Adrenal gland (tissue), 12 donors: ENCODE results near the gene SLC17A7. TPM values are rescaled to one million over a fixed set of nuclear protein-coding genes. Genes with fewer than 3 reads are reported as not detected.

ENCODE experiments used
- DNase-seq, 7 donors: peaks; one replicate each; pipeline ENCODE4 v3.0.0-alpha.2; 2019 to 2020
- H3K27ac ChIP-seq, 5 donors: fragments of 200-600 bp; sonication (generic) in 4 of 5; 1 replicate in 3 of 5; 2 replicates in 2 of 5; pipeline versions ENCODE4 v1.5.1 to v1.8.0; 2016 to 2020; ENCODE audit warnings: mild to moderate bottlenecking in 1 of 5
- H3K27me3 ChIP-seq: fragments of 200-600 bp; 2 replicates; pipeline ENCODE4 v1.8.0; 2021
- H3K36me3 ChIP-seq, 2 donors: fragments of 200-600 bp; replicated peaks in 1 of 2; 1 replicate in 1 of 2; 2 replicates in 1 of 2; pipeline versions ENCODE4 v1.5.1 to v1.8.0; 2018 to 2022
- H3K4me1 ChIP-seq, 2 donors: fragments of 200-600 bp; replicated peaks in 1 of 2; 1 replicate in 1 of 2; 2 replicates in 1 of 2; pipeline versions ENCODE4 v1.5.1 to v1.8.0; 2018 to 2021
- H3K4me3 ChIP-seq, 4 donors: fragments of 200-600 bp; sonication (generic) in 3 of 4; one replicate each; pipeline ENCODE4 v1.5.1; 2016 to 2018
- H3K9me3 ChIP-seq, 3 donors: fragments of 200-600 bp; sonication (generic) in 1 of 3; replicated peaks in 1 of 3; 1 replicate in 2 of 3; 2 replicates in 1 of 3; pipeline versions ENCODE4 v1.5.1 to v1.8.0; 2016 to 2021
- POLR2A ChIP-seq, 2 donors: fragments of 450-650 bp; IDR thresholded peaks; one replicate each; pipeline ENCODE4 v1.6.1; 2017; ENCODE audit warnings: antibody characterized with exemption in 2 of 2, mild to moderate bottlenecking in 2 of 2, moderate library complexity in 1 of 2
- WGBS, 4 donors: extraction: QIAGEN DNeasy Blood & Tissue Kit in 2 of 4; methylation state at CpG; one replicate each; pipeline versions ENCODE4 v1.1.5 to v1.1.7; 2013 to 2017; 5-methylcytosine and 5-hydroxymethylcytosine counted together
- intact Hi-C, 2 donors: fragments of 100-400 bp; cut with DNase I; formaldehyde crosslinking; loops; one replicate each; pipeline versions ENCODE4 v1.14.1 to v1.15.0; 2022 to 2023
- polyA plus RNA-seq, 3 donors: library from polyadenylated mRNA; stranded (reverse); fragments of 200-250 nt in 2 of 3; fragments of 350-450 nt in 1 of 3; fragmentation: Illumina TruSeq in 1 of 3; extraction: RNeasy Lipid Tissue Mini Kit (QIAGEN cat#74804) in 1 of 3; gene quantifications; one replicate each; pipeline ENCODE4 v1.2.3, GENCODE V29; 2013 to 2014
- total RNA-seq, 9 donors: library from RNA; depleted of rRNA in 4 of 9; stranded (reverse); fragments of >200 nt in 4 of 9; fragments of 120-200 nt in 1 of 9; fragmentation: NEBNext Ultra II Directional in 1 of 9; extraction: Animal tissue kit (Norgen Biotek cat#: 25700) in 1 of 9; gene quantifications; one replicate each; pipeline versions ENCODE4 v1.1.0 to v1.2.4, GENCODE V29; 2013 to 2023
- TF ChIP-seq, protein P1 (sequence below), 6 experiments: fragments of 450-650 bp in 4 of 6; fragments of 200-600 bp in 2 of 6; sonication (generic) in 1 of 6; IDR thresholded peaks; 1 replicate in 5 of 6; 2 replicates in 1 of 6; pipeline versions ENCODE4 v1.5.1 to v1.8.0; 2016 to 2021; ENCODE audit warnings: antibody characterized with exemption in 6 of 6, mild to moderate bottlenecking in 2 of 6, moderate library complexity in 1 of 6
- donor health status: healthy with polysubstance abuse.
- donor health status: Bipolar disorder and iron deficiency.
- donor health status: DM: yes; HTN: yes; CAD: no.
- donor health status: DM: no; HTN: no; CAD: no.
- donor health status: DM: no; HTN: no; CAD: no.
- donor health status: DM: yes; HTN: yes; CAD: no.

SLC17A7 gene
- total and polyA plus RNA-seq, 12 donors = 0.06 to 9.6 (median 1.2) TPM

DNA sequence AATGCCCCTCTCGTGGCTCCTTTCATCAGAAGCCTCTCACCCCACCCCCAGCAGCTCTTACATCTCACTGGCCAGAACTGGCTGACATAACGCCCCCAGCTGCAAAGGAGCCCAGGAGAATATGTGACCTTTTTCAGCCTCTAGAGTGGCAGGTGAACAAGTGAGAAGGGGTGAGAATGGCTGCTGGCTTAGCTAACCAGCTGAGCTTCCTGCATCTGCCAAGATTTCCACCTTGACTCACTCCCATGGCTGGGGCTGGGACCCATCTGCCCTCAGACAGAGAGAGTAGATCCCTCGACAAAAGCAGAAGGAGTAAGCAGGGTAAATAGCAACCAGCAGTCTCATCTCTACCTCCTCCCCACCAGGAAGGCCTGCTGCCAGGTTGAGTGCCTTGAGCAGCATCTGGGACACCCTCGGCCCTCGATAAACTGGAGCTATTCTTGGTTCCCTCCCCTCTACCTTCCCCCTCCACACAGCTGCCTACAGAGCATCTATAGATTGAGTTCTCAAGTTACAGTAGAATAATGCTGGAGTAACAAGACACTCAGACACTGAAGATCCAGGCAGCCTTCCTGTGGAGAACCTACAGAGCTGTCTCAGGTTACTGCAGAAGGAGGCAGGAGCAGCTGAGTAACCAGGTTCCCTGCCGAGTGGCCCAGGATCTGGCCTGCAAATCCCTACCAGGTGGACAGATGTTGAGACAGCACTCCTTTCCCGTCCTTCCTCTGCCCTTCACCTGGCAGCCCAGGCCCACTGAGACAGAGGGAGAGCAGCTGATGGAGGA lies 37.7 kb downstream of the SLC17A7 start:
- Histone ChIP-seq H3K9me3 (no peaks in the 10 kb centered on the region), H3K4me3 (no peak overlapping the region), H3K27me3 (no peaks in the 10 kb centered on the region), H3K36me3 (no peaks in the 10 kb centered on the region), H3K4me1 (no peaks in the 10 kb centered on the region), H3K27ac (no peak overlapping the region)
- TF ChIP-seq POLR2A (IDR thresholded peaks at IDR 0.05) = no peak
- TF ChIP-seq, protein P1, sequence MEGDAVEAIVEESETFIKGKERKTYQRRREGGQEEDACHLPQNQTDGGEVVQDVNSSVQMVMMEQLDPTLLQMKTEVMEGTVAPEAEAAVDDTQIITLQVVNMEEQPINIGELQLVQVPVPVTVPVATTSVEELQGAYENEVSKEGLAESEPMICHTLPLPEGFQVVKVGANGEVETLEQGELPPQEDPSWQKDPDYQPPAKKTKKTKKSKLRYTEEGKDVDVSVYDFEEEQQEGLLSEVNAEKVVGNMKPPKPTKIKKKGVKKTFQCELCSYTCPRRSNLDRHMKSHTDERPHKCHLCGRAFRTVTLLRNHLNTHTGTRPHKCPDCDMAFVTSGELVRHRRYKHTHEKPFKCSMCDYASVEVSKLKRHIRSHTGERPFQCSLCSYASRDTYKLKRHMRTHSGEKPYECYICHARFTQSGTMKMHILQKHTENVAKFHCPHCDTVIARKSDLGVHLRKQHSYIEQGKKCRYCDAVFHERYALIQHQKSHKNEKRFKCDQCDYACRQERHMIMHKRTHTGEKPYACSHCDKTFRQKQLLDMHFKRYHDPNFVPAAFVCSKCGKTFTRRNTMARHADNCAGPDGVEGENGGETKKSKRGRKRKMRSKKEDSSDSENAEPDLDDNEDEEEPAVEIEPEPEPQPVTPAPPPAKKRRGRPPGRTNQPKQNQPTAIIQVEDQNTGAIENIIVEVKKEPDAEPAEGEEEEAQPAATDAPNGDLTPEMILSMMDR (IDR thresholded peaks at IDR 0.05) = no peak
- intact Hi-C loops = no loop called here
- WGBS, 4 donors = 57 to 66% (median 61%) methylated on average over 5 to 7 of the region's 7 CpGs
- no peak for DNase-seq

DNA sequence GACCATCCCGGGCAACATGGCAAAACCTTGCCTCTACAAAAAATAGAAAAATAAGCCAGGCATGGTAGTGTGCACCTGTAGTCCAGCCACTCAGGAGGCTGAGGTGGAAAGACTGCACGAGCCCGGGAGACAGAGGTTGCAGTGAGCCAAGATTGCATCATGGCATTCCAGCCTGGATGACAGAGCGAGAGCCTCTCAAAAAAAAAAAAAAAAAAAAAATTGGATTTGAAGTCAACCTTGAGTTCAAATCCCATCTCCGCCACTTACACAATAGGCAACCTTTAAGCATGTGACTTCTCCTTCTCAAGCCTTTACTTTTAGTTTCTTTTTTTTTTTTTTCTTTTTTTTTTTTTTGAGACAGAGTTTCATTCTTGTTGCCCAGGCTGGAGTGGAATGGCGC lies 41.3 kb downstream of the SLC17A7 start:
- WGBS, 4 donors = 74 to 85% (median 80%) methylated on average over 6 of the region's 6 CpGs
- H3K4me1 ChIP-seq = no peaks in the 10 kb centered on the region
- no peak overlapping the region for H3K4me3 ChIP-seq
- TF ChIP-seq, protein P1 (IDR thresholded peaks at IDR 0.05) = no peak
- no peak for TF ChIP-seq POLR2A (IDR thresholded peaks at IDR 0.05)
- H3K36me3 ChIP-seq = no peaks in the 10 kb centered on the region
- DNase-seq = peak in 1 of 7 donors; percentile 9
- H3K27me3 ChIP-seq = peaks cover 1% of the 10 kb centered on the region
- intact Hi-C loops = no loop called here
- H3K9me3 ChIP-seq = no peaks in the 10 kb centered on the region
- H3K27ac ChIP-seq = no peak overlapping the region

GRCh38 chr19:49398931-49399330 lies 42.4 kb downstream of the SLC17A7 start:
- no peak overlapping the region for H3K4me3 ChIP-seq
- WGBS, 4 donors = 73 to 93% (median 79%) methylated on average over 4 to 6 of the region's 6 CpGs
- TF ChIP-seq, protein P1 (IDR thresholded peaks at IDR 0.05) = no peak
- TF ChIP-seq POLR2A (IDR thresholded peaks at IDR 0.05) = no peak
- H3K27ac ChIP-seq = no peak overlapping the region
- H3K4me1 ChIP-seq = no peaks in the 10 kb centered on the region
- H3K36me3 ChIP-seq = no peaks in the 10 kb centered on the region
- no peak for DNase-seq
- intact Hi-C loops = no loop called here
- peaks cover 2% of the 10 kb centered on the region for H3K27me3 ChIP-seq
- H3K9me3 ChIP-seq = no peaks in the 10 kb centered on the region

GRCh38 chr19:49398001-49398615 lies 43.2 kb downstream of the SLC17A7 start:
- no peaks in the 10 kb centered on the region for H3K9me3 ChIP-seq
- no peak for TF ChIP-seq POLR2A (IDR thresholded peaks at IDR 0.05)
- TF ChIP-seq, protein P1 (IDR thresholded peaks at IDR 0.05) = no peak
- H3K36me3 ChIP-seq = no peaks in the 10 kb centered on the region
- DNase-seq = no peak
- intact Hi-C loops = no loop called here
- H3K27me3 ChIP-seq = peaks cover 2% of the 10 kb centered on the region
- H3K4me3 ChIP-seq = no peak overlapping the region
- 65 to 89% (median 77%) methylated on average over 9 to 11 of the region's 11 CpGs for WGBS, 4 donors
- H3K4me1 ChIP-seq = no peaks in the 10 kb centered on the region
- no peak overlapping the region for H3K27ac ChIP-seq
